HepG2 (cell line): ENCODE data around the gene C13orf42. TPM values are rescaled to one million over a fixed set of nuclear protein-coding genes. Genes with fewer than 3 reads are reported as not detected.

Experiments
- ATAC-seq: fragments of 200-7000 bp; cut with Tn5 transposase; 3 replicates; pipeline ENCODE4 v1.9.1; 2020; ENCODE audit warnings: mild to moderate bottlenecking, moderate library complexity
- BruUV-seq: library from RNA; stranded (reverse); fragments of 400-500 nt; replicated peaks from 2 replicates; lab custom pipeline; 2021; lab: Mats Ljungman, UMichigan
- CTCF ChIA-PET: fragments of 300-600 bp; formaldehyde crosslinking; extraction: SDS; loops from one replicate; lab custom pipeline; 2021; ENCODE audit warnings: low total read pairs, inconsistent platforms, low intra/inter-chr PET ratio; lab: Yijun Ruan, JAX
- POLR2A ChIA-PET: fragments of 350-600 bp; sonication (Branson Sonifier 250); formaldehyde crosslinking; loops from one replicate; lab custom pipeline; 2020; ENCODE audit warnings: antibody characterized with exemption, inconsistent platforms; lab: Yijun Ruan, JAX
- DNase-seq: peaks from one replicate; pipeline ENCODE4 v3.0.0-alpha.2; 2015; ENCODE audit warnings: low spot score
- FAIRE-seq: peaks from 3 replicates; lab custom pipeline; 2011; peaks lifted over from hg19 to GRCh38; lab: Jason Lieb, UNC
- H2AFZ ChIP-seq: one replicate; pipeline ENCODE4 v1.6.1; 2011; ENCODE audit warnings: low read length, inconsistent platforms
- H3K27ac ChIP-seq: fragments of 300-600 bp; 3 replicates; pipeline ENCODE4 v1.8.0; 2011; ENCODE audit warnings: mixed run types, mild to moderate bottlenecking, mixed read lengths, low read length, inconsistent platforms; ENCODE audit not compliant: insufficient read depth; ENCODE audit errors: extremely low read length
- H3K27me3 ChIP-seq, 2 experiments: fragments of 200-600 bp in 1 of 2; 2 replicates in 1 of 2; 3 replicates in 1 of 2; pipeline versions ENCODE4 v1.6.0 to v1.8.0; 2011; ENCODE audit warnings: low read length in 2 of 2, mild to moderate bottlenecking in 2 of 2, moderate library complexity in 2 of 2, inconsistent platforms in 1 of 2; ENCODE audit not compliant: insufficient read depth in 2 of 2, control insufficient read depth in 1 of 2
- H3K36me3 ChIP-seq, 2 experiments: fragments of 200-600 bp in 1 of 2; replicated peaks in 1 of 2; 2 replicates in 1 of 2; 3 replicates in 1 of 2; pipeline versions ENCODE4 v1.5.1 to v1.8.0; 2011; ENCODE audit warnings: low read length in 2 of 2, inconsistent platforms in 1 of 2; ENCODE audit not compliant: insufficient read depth in 2 of 2, control insufficient read depth in 1 of 2
- H3K4me1 ChIP-seq: 2 replicates; pipeline ENCODE4 v1.5.1; 2012; ENCODE audit warnings: low read length, inconsistent platforms; ENCODE audit not compliant: insufficient read depth
- H3K4me2 ChIP-seq: 2 replicates; pipeline ENCODE4 v1.6.0; 2011; ENCODE audit warnings: low read depth, low read length, inconsistent platforms
- H3K4me3 ChIP-seq, 3 experiments: fragments of 200-600 bp in 1 of 3; sonication (generic), shearing (Covaris generic) in 1 of 3; replicated peaks in 1 of 3; 2 replicates each; pipeline ENCODE4 v1.5.1; 2011 to 2016; ENCODE audit warnings: low read length in 3 of 3, inconsistent platforms in 2 of 3, low read depth in 2 of 3, mild to moderate bottlenecking in 2 of 3, control low read depth in 1 of 3, mixed read lengths in 1 of 3; ENCODE audit not compliant: insufficient read depth in 1 of 3
- H3K79me2 ChIP-seq: one replicate; pipeline ENCODE4 v1.6.1; 2011; ENCODE audit warnings: low read length, inconsistent platforms; ENCODE audit not compliant: insufficient read depth
- H3K9ac ChIP-seq: 2 replicates; pipeline ENCODE4 v1.6.0; 2011; ENCODE audit warnings: mild to moderate bottlenecking, low read depth, low read length, inconsistent platforms; ENCODE audit not compliant: insufficient read depth
- H3K9me3 ChIP-seq: 2 replicates; pipeline ENCODE4 v1.5.1; 2012; ENCODE audit warnings: mild to moderate bottlenecking, low read length
- H4K20me1 ChIP-seq: 2 replicates; pipeline ENCODE4 v1.6.0; 2011; ENCODE audit warnings: inconsistent platforms, mild to moderate bottlenecking, low read length, moderate library complexity; ENCODE audit not compliant: insufficient read depth
- GPN1 ChIP-seq: sonication (generic); formaldehyde crosslinking; IDR thresholded peaks from 2 replicates; pipeline ENCODE4 v1.5.1; 2020; ENCODE audit warnings: missing genetic modification reagents, borderline replicate concordance
- HMG20B ChIP-seq: conservative IDR thresholded peaks from 2 replicates; pipeline ENCODE4 v1.6.1; 2016; ENCODE audit warnings: missing genetic modification reagents, missing compliant biosample characterization
- RBFOX2 ChIP-seq: fragments of 200-400 bp; formaldehyde crosslinking; IDR thresholded peaks from 2 replicates; pipeline ENCODE4 v1.6.1; 2017; ENCODE audit warnings: low read depth, mild to moderate bottlenecking, low read length
- ZNF318 ChIP-seq: sonication (generic); formaldehyde crosslinking; IDR thresholded peaks from 2 replicates; pipeline ENCODE4 v1.4.0; 2020; ENCODE audit warnings: mild to moderate bottlenecking, missing genetic modification reagents
- ZNF350 ChIP-seq: sonication (generic); formaldehyde crosslinking; IDR thresholded peaks from 2 replicates; pipeline ENCODE4 v1.4.0; 2020; ENCODE audit warnings: mild to moderate bottlenecking, low read depth, missing genetic modification reagents, borderline replicate concordance
- WGBS: methylation state at CpG from one replicate; pipeline ENCODE4 v1.1.6; 2017; ENCODE audit warnings: low lambda C conversion rate; 5-methylcytosine and 5-hydroxymethylcytosine counted together
- in situ Hi-C: cut with HindIII; loops from 2 replicates; pipeline ENCODE4 v1.10.0; 2017; ENCODE audit warnings: low pct_unique_long_range_greater_than_20kb; ENCODE audit not compliant: extremely low pct_ligation_motif_present
- intact Hi-C: fragments of 100-400 bp; cut with micrococcal nuclease; formaldehyde crosslinking; loops from one replicate; pipeline ENCODE4 v1.10.0; 2022; ENCODE audit not compliant: unreplicated experiment
- polyA plus RNA-seq, 8 experiments: library from polyadenylated mRNA; depleted of rRNA in 3 of 8; stranded (reverse) in 7 of 8; unstranded in 1 of 8; fragments of >200 nt; fragmentation: Illumina TruSeq in 4 of 8; extraction: Trizol in 4 of 8; gene quantifications; 2 replicates each; pipeline versions ENCODE4 v1.2.1 to v1.2.3, GENCODE V29; 2011 to 2016; ENCODE audit warnings: low read depth in 4 of 8, missing spikeins in 1 of 8, mixed read lengths in 1 of 8; ENCODE audit not compliant: insufficient read depth in 1 of 8
- total RNA-seq, 5 experiments: library from RNA; depleted of rRNA; stranded (reverse); fragments of >200 nt; fragmentation: Illumina TruSeq; extraction: Trizol; gene quantifications; 2 replicates each; pipeline ENCODE4 v1.2.3, GENCODE V29; 2016; ENCODE audit warnings: low read depth in 1 of 5
- TF ChIP-seq, protein P1 (sequence below): sonication (generic); formaldehyde crosslinking; IDR thresholded peaks from 2 replicates; pipeline ENCODE4 v1.4.0; 2020; ENCODE audit warnings: missing genetic modification reagents, mild to moderate bottlenecking, borderline replicate concordance

The C13orf42 gene
- total and polyA plus RNA-seq, 2 of the 13 experiments (the other 11 are each of a cell fraction or from before 2014, with no cell fraction given): not detected

GRCh38 chr13:51155161-51155560 lies 44.1 kb upstream of the C13orf42 start:
- CTCF ChIA-PET: no interaction called here
- in situ Hi-C loops: loop anchor here (10.0 kb wide), 1 partner anchor 130 kb away; no protein-coding TSS in a partner anchor

More at GRCh38 chr13:51155161-51155560, 44.1 kb upstream of the C13orf42 start:
- FAIRE-seq (no peak), DNase-seq (no peak), ATAC-seq (no peak)
- no peak overlapping the region for H3K9ac ChIP-seq
- no peaks in the 10 kb centered on the region for H3K79me2 ChIP-seq
- no peaks in the 10 kb centered on the region for H4K20me1 ChIP-seq
- H3K9me3 ChIP-seq: no peaks in the 10 kb centered on the region
- H3K4me3 ChIP-seq: no peak overlapping the region
- no peaks in the 10 kb centered on the region for H3K36me3 ChIP-seq
- H3K4me1 ChIP-seq: no peaks in the 10 kb centered on the region
- TF ChIP-seq ZNF318 (CRISPR knock-in tag) (no peak), GPN1 (CRISPR knock-in tag) (no peak), ZNF350 (no peak), RBFOX2 (no peak), HMG20B (CRISPR knock-in tag) (no peak)
- TF ChIP-seq, protein P1, sequence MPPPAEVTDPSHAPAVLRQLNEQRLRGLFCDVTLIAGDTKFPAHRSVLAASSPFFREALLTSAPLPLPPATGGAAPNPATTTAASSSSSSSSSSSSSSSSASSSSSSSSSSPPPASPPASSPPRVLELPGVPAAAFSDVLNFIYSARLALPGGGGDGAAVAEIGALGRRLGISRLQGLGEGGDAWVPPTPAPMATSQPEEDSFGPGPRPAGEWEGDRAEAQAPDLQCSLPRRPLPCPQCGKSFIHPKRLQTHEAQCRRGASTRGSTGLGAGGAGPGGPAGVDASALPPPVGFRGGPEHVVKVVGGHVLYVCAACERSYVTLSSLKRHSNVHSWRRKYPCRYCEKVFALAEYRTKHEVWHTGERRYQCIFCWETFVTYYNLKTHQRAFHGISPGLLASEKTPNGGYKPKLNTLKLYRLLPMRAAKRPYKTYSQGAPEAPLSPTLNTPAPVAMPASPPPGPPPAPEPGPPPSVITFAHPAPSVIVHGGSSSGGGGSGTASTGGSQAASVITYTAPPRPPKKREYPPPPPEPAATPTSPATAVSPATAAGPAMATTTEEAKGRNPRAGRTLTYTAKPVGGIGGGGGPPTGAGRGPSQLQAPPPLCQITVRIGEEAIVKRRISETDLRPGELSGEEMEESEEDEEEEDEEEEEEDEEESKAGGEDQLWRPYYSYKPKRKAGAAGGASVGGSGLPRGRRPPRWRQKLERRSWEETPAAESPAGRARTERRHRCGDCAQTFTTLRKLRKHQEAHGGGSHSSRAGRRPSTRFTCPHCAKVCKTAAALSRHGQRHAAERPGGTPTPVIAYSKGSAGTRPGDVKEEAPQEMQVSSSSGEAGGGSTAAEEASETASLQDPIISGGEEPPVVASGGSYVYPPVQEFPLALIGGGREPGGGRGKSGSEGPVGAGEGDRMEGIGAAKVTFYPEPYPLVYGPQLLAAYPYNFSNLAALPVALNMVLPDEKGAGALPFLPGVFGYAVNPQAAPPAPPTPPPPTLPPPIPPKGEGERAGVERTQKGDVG (CRISPR knock-in tag): no peak
- no peak overlapping the region for H3K4me2 ChIP-seq
- 50% methylated on average over 1 of the region's 1 CpG for WGBS
- H3K27ac ChIP-seq: no peak overlapping the region
- no peak overlapping the region for H2AFZ ChIP-seq
- intact Hi-C loops: no loop called here
- H3K27me3 ChIP-seq: 0 out of 5 replicates have a peak, but pooled peaks cover 0 to 11% of the 10 kb centered on the region in 2 experiments
- BruUV-seq: no TSS peak
- POLR2A ChIA-PET: no interaction called here
